Activated CD8-positive, alpha-beta memory T cell treated with anti-CD3 and anti-CD28 coated beads, Interleukin-2, amount 50 U/mL, for 1 hour (primary cell): ENCODE measurements around the gene TEX2.
"Not testable (repeated sequence)": the region's sequence is repeated elsewhere in the genome, so short reads cannot be mapped to it uniquely, and the experiment has no call there.

Source experiments
- DNase-seq: peaks from one replicate; pipeline ENCODE4 v3.0.0-alpha.2; 2020; ENCODE audit errors: extremely low read depth

The TEX2 gene

DNA sequence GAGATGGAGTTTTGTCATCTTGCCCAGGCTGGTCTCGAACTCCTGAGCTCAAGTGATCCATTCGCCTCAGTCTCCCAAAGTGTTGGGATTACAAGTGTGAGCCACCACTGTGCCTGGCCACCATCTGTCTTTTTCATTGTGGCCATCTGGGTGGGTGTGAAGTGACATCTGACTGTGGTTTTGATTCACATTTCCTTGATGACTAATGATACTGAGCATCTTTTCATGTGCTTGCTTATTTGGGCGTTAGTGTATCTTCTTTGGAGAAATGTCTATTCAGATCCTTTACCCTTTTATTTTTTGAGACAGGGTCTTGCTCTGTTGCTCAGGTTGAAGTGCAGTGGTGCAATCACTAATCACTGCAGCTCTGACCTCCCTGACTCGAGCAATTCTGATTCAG, 79.2 kb downstream of the TEX2 start:
- DNase-seq, result no peak

DNA sequence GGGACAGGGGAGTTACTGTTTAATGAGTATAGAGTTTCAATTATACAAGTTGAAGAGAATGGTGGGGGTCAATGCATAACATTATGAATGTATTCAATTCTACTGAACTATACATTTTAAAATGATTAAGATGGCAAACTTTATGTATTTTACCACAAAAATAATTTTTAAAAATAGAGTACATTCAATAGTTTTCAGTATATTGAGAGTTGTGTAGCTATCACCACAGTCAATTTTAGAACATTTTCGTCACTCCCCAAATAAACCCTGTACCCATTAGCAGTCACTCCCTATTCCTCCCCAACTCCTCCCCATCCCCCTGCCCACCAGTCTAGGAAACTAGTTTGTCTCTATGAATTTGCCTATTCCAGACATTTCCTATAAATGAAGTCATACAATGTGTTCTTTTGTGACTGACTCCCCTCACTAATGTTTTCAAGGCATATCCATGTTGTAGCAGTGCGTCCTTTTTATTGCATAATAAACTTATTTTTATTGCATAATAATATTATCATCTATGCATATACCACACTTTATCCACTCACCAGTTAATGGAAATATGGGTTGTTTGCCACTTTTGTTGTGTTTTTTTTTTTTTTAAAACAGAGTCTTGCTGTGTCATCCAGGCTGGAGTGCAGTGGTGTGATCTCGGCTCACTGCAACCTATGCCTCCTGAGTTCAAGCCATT, 80.6 kb downstream of the TEX2 start:
- no peak for DNase-seq

DNA sequence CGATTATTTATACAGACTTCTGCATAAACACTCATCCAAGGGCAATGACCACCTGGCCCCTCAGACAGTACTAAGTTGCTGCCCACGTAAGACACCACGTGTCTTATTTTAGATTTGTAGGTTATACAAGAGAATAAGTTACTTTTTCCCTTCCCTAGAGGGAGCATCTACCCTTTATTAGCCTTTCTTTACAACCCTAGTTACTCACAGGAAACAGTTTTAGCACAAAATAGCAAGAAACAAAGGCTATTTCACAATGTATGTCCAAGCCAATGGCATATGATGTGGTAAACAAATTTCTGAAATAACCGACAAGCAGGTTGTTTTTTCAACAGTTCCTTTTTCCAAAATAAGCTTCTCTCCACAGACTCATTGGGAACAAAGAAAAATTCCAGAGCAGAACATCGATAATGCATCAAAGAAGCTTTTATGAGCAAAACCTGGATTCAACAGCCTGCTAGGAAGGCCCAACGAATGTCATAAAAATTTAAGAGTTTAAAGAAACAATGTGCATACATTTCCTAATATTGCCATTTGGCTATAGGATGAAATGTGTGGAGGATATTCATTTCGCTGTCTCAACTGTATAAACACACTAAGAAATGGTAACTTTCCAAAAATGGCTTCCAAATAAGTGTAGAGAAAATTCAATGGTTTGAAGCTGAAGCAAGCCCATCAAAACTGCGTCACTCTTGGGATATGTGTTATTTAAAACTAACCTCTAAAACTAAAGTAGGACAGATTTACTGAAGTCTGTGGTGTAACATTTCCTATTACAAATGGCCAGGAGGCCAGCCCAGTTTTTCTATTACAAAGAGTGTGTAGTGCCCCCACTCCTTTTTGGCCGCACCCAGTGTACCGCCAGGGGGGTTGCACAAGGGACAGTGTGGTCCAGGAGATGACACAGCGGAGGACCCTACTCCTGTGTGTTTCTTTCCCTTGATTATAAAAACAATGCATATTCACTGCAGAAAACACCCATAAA, 82.7 kb downstream of the TEX2 start:
- no peak for DNase-seq

DNA sequence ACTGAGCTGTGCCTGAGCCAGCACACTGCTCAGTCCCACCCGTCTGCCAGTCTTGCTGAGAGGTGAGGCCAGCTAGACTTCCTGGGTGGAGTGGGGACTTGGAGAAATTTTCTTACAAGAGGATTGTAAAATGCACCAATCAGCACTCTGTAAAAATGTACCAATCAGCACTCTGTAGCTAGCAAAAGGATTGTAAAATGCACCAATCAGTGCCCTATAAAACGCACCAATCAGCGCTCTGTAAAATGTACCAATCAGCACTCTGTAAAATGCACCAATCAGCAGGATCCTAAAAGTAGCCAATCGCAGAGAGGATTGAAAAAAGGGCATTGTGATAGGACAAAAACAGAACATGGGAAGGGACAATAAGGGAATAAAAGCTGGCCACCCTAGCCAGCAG, 84.0 kb downstream of the TEX2 start:
- not testable (repeated sequence) for DNase-seq

DNA sequence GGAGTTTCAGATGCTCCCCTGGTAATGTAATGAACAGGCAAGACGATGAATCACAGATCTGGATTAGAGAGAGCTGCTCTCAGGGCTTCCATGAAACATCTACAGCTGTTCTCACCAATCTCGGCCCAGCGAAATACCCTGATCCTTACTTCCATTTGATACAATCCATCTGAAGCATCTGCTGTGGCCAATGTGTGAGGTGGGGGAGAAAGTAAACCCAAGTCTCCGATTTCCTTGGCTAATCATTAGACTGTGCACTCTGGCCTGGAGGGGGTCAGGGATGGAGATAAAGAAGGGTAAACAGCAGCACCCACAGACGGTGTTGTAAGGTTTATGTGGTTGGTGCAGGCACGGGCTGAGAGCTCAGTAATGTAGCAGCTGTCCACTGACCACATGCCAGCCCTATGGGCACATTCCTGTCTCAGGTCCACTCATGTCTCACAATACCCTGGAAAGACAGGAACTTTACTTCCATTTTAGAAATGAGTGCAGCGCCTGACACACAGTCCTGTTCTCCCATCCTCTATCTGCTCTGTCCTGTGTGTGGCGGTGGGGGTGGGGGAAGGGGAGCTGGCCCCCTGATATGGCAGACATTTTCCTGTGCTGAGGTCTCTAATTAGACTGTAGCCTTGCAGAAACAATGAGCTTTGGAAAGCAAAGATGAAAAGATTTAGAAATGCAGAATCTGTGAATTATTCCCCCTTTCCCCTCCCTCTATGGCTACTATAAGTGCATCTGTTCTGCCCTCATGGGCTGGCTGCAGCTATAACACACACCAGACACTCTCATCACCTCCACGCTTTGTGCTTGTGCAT, 84.8 kb downstream of the TEX2 start:
- no peak for DNase-seq

DNA sequence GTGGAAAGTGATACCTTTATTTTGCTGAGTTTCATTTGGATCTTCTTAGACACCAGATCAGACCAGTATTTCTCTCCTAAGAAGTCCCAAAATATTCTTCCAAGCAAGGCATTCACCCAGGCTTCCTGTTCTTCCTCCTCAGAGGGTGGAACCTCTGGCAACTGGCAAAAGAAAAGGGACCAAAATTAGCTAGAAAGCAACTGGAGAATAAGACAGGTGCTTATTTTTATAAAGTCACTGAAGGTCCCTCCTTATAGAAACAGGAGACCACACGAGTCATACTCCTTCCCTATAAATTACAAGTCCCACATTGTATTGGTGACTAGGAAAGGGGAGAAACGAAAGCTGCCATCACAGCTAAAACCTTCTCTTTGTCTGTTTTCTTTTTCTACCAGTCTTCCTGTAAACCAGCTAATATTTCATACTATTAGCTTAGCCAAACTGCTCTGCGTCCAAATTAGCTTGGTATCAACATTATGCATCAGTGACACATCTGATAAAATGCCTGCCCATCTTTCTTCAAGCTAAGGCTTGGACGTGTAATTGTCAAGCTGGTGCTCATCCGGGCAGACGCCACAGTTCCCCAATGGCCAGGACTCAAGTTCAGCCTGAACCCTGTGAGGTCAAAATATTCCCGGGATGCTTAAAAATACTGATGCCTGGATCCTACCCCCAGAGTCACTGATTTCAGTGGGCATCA, 85.6 kb downstream of the TEX2 start:
- DNase-seq, result no peak

DNA sequence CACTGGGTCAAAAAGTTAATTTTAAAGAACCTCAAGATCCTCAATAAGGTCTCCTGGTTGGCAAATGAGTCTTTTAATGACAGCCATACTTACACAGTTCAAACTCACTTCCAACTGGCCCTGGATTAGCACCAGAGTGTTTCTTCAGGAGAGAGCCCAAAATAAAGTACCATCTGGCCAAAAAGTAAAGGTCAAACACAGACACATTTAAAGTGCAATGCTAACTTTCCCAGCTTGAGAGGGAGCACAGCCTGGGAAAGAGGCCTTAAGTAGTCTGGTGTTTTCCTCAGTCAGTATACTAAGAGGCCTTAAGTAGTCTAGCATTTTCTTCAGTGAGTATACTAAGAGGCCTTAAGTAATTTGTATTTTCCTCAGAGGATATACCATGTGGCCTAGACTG, 86.5 kb downstream of the TEX2 start:
- DNase-seq, result no peak

DNA sequence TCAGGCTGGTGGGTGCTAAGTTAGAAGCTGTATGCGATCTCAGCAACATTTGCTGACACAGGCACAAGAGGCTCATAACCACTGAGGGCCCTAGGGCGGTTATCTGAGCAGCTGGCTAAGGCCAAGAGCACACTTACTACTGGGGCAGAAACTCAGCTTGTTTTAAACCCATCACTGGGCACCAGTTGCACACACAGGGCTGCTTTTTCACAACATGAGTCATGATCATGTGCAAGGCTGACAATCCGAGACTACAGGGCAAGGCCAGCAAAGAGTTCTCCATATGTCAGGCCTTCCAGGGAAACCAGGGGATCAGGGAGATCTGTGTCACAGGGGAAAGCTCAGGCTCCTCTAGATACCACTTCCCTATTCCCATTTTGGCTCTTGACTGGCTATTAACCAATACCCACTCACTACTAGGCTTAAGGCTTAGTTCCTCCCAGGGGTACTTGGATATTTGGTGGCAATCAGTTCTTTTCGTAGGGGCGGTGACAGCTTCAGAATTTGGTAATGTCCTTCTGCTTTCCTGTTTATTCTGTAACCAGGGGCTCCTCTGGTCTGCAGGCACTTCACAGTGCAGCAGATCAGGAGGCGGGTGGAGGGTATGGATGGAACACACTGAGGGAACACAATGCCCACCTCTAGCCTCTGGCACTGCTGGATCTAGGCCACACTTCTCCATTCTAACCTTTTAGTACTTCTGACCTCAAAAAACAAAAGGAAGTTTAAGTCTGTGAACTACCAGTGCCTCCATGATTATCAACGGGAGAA, 88.2 kb downstream of the TEX2 start:
- no peak for DNase-seq

DNA sequence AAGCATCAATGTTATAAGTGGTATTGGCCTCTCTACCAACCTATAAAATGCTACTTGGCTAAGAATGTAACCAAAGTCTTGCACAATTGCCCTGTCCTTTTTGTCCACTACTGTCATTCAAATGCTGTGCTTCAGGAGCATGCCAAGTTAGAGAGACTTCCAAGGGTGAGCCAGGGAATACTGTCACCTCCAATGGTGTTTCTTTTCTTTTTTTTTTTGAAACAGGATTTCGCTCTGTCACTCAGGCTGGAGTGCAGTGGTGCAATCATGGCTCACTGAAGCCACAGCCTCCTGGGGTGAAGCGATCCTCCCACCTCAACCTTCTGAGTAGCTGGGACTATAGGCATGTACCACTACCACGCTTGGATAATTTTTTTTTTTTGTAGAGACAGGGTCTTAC, 89.4 kb downstream of the TEX2 start:
- DNase-seq, result no peak

DNA sequence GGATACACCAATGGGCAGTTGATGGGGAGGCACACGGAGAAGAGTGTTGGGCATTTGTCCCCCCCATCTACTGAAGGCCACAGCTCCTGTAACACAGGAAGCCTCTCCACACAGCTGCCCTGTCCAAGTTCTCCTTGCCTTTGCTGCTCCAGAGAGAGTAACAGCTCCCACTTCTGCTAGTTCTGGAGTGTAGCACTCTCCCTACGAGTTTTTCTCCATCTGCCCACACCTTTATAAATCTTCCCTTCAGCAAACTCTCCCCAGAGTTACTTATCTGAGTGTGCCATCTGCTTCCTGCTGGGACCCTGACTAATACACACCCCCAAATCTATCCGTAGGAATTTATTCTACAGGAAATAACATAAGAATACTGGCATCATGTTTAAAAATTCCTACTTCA, 90.5 kb downstream of the TEX2 start:
- no peak for DNase-seq

DNA sequence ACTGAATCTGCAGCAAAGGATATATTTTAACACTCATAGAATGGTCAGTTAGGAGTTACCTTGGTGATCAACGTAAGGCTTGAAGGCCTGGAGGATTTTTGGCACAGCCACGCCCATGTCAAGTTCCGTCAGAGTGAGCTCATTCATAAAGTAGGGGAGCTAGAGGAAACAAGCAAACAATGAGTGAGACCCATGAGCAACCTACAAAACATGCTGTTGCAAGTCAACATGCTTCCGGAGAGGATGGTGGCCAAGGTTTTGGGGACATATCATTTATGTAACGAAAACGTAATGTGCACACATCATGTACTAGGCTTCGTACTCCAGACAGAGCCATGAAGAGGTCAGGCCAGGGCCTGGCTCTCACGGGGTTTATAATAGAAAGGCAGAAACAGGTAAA, 92.0 kb downstream of the TEX2 start:
- DNase-seq, result no peak

DNA sequence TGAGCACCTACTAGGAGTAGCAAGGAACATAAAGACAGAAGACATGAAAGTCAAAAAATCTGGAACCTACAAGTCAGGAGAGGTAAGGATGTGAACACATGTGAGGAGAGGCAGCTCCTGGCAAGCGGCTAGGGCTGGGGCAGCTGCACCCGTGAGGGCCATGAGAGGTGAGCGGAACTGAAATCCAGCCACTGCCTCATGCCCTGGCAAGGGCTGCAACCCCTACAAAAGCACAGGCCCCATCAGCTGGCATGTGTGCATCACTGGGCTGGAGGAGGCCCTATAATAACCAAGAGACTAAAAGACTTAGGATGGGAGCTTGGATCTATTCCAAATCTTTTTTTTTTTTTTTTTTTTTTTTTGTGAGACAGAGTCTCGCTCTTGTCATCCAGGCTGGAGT, 92.8 kb downstream of the TEX2 start:
- no peak for DNase-seq

DNA sequence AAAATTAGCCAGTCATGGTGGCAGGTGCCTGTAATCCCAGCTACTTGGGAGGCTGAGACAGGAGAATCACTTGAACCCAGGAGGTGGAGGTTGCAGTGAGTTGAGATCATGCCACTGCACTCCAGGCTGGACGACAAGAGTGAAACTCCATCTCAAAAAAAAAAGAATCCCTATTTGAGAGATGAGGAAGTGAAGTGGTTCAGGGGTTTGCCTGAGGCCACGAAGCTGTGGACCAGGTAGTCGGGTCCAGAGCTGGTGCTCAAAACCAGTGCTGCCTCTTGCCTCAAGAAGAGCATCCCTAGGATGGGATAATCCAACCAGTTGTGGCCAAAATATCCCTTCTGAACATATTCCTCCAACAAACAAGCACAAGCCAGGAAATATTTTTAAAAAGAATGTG, 95.4 kb downstream of the TEX2 start:
- DNase-seq, result not testable (repeated sequence)

DNA sequence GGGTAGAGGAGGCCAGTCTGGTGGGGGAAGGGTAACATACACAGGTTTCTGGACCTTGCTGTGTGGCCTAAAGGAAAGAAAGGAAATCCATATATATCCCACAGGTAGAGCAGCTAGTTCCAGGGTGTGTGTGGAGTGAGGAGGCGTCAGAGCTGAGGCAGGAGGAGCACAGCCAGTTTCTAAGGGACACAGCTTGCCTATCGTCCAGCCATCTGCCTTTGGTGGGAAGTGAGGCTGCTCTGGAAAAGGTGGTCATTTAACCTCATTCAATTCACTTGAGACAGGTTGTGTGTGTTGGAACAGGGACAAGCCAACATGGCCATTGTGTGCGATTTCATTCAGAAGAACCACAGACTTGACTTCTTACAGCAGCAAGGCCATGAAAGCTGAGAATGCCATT, 96.2 kb downstream of the TEX2 start:
- no peak for DNase-seq

DNA sequence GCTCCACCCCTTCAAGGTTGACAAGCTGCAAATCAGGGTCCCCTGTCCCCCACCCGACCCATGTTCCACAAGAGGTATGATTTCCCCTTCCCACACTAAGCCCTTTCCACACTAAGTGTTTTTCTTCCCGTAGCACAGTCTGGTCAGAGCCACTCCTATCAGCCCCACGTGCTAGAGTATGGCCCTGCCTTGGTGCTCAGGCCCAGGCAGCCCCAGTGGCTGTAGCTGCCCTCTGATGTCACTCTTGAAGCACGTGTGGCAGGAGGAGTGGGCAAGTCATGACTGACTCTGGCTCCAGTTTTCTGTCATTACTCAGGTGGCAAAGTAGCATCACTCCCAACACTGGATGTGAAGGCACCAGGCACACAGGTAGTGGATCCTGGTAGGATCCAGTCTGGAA, 97.7 kb downstream of the TEX2 start:
- no peak for DNase-seq

DNA sequence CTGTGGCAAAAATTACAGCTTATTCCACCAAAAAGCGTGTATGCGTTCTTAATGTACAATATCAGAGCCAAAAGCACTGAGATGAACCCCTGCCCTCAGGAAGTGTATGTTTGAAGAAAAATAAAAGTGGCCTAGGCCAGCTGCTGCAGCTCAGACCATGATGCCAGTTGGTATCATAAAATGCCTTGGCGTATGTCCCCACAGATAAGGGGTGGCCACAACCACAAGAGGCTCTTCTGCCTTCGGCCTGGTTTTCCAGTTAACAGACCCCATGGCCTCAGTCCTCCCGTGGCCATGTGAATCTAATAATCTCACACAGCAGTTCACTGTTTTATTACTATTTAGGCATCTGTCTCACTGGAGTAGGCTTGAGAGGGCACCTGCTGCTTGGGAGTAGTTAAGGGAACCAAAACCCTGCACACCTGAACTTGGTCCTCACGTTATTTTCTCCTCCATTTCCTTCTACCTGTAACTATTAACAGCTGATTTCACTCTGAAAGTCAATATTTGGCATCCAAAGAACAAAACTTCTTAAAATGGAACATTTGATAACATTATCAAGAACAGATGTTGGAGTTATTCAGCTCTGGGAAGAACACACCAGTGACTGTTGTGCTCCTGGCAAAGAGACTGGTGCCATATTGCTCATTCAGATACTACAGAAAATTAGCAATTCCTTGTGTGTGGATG, 98.3 kb downstream of the TEX2 start:
- DNase-seq, result no peak

DNA sequence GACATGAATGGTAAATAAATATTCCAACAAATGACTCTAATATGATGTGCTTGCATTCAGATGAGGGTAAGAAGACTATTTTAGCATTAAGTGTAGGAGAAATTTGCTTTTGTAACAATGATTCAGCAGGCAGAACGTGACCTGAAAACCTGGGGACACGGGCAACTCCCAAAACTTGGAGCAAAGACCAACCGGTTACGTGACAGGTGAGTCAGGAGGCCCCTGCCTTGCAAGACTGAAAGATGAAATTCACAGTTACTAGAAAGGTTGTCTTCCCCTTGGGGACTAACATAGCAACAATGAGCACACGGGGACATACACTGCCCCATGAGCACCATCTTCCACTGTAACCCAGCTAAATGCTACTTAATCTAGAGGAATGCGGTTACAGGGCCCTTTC, 99.6 kb downstream of the TEX2 start:
- no peak for DNase-seq

DNA sequence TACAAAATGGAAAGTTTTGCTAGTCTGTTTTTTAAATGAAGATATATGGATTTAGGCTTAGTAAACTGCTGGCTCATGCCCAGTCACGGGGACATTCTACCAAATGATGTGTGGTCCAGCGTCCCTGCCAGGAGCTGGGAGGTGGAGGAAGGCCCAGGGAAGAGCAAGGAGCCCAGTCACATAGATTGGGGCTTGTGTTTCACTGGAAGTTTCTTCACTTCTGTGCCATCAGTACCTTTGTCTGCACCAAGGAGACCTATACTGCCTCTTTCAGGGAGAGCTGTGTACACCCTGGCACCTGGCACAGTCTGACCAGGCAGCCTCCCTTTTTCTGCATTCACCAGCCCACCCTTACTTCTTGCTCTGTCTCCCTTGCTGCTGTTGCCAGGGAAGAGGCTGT, 100.5 kb downstream of the TEX2 start:
- DNase-seq, result no peak

DNA sequence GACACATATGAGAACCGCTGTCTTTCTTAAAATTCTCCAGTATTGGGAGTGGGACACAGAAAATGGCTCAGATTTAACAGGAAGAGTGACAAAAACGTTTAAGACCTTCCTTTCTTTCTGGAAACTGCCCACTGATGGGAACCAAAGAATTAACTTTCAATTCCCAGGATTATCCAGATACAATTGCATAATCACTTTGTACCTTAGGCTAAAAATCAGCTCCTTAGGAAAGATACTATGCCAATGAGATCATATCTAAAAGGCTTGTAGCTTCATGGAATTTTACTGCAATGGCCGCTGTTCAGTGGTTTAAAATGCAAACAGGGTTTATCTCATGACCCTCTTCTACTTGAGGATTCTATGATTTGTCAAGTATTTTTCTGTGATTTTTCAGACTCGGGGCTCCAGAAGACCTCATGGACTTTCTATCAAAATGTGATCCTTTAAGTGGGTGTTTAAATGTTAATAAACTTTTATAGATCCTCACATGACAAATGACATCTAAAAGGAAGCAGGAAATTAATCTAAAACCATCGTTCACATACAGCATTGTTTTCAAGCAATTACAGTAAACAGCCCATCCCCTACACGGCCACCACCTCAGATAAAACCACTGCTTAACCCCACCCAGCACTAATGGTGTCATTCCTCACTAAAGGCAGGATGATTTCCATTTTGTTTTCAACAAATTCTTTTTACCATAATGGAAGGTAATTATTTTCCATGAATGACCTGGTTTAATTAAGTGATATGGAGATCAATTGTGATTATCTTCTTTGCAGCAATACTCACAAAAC, 101.5 kb downstream of the TEX2 start:
- no peak for DNase-seq

DNA sequence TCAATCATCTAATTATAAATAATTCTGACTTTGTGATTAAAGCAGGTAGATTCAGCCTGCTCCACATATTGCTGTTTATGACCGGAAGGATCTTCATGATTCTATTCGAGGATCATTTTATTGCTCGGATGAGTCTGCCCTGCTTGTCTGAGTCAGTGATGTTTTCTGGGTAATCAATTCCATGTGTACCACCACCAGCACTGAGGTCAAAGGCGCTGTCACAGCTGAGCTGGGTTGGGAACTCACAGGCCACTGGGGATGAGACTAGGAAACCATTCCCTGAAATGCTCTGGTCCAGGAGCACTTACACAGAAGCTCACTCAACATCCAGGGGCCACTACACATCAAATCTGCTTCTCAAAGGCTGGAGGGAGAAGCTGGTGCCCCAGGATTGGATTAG, 102.7 kb downstream of the TEX2 start:
- DNase-seq, result no peak
